GM19438 (cell line): Measurements from ENCODE around the gene TMEM123.
A peak's percentile ranks its signal among the peaks of the same experiment; 100 is the strongest.

Experiments used
- ATAC-seq: cut with Tn5 transposase; IDR thresholded peaks from one replicate; pipeline ENCODE4 v1.9.1; 2021; ENCODE audit warnings: low read depth; ENCODE audit not compliant: unreplicated experiment

TMEM123 gene

DNA sequence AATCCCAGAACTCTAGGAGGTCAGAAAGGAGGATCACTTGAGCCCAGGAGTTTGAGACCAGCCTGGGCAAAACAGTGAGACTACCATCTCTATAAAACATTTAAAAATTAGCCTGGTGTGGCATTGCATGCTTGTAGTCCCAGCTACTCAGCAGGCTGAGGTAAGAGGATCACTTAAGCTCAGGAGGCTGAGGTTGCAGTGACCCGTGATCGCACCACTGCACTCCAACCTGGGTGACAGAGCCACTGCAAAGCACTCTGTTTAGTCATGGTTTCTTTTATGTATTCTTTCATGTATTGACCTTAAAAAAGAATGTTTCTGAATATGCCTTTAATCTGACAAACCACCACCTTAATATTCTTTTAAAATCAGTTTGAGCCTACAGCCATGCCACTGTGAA is 53.4 kb downstream of the TMEM123 start:
- no peak for ATAC-seq

DNA sequence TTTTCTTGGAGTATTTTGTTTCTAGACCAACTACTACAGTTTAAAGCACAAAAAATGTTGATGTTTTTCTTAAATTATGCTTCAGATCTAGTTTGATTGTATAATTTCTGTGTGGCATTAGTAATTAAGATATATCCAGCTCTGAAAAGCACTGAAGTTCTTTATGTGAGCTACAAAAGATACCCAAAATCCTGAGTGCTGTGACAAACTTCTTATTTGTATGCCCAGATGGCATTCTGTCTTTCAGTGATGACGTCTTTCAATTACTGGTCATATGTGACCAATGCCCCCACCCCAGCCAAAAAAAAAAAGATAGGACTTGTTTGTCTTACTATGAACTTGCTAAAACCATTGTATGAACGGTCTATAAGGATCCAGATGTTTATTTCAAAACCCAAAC is 54.3 kb downstream of the TMEM123 start:
- ATAC-seq: no peak

DNA sequence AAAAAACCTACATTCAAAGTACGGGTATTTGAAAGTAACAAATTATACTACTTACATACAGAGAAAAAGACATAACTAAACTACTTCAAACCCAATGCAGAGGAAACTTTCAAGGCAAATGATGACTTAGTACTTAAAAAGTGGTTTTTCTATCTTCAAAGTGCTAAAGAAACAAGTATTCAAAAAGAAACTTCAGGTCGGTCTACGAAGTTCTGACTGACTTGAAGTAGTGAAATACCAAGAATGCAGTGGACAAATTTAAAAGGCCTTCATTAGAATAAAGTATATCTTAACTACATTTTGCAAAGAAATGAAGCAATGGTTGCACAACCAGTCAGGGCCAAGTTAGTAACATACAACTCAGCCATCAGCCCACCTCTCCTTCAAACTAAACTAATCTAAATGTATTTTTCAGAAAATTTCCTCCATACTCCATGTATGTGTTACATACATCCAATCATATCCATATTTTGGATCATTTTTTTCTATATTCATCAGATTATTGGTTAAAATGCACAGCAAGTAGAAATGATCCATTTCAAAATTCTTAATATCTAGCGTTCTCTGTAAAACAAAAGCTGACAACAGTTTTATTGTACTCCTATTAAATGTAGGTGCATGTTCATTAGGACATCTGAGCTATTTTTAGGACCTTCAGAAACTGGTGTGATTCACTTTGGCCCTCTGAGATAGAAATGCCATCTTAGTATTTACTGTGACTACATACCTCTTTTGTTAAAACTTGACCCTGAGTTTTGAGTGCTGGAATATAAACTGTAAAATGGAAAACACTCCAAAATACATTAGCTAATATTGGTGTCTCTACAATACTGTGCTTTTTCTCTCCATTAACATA is 55.6 kb downstream of the TMEM123 start:
- no peak for ATAC-seq

DNA sequence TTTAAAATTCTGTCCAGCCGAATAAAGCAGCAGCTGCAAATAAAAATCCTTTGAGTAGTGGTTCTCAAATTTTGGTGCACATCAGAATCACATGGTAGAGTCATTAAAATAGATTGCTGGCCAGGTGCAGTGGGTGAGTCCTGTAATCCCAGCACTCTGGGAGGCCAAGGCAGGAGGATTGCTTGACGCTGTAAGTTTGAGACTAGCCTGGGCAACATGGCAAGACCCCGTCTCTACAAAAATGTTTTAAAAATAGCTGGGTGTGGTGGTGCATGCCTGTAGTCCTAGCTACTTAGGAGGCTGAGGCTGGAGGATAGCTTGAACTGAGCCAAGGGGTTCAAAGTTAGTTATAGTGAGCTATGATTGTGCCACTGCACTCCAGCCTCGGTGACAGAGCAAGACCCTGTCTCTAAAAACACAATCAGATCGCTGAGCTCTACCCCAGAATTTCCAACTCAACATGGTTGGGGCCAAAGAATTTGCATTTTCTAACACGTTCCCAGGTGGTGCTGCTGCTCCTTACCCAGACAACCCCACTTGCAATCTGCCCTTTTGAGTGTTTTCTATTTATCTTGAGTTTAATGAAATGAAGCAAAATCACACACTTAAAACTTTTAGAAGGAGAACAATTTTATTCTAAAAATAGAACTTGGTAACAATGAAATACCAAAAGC is 56.7 kb downstream of the TMEM123 start:
- no peak for ATAC-seq

DNA sequence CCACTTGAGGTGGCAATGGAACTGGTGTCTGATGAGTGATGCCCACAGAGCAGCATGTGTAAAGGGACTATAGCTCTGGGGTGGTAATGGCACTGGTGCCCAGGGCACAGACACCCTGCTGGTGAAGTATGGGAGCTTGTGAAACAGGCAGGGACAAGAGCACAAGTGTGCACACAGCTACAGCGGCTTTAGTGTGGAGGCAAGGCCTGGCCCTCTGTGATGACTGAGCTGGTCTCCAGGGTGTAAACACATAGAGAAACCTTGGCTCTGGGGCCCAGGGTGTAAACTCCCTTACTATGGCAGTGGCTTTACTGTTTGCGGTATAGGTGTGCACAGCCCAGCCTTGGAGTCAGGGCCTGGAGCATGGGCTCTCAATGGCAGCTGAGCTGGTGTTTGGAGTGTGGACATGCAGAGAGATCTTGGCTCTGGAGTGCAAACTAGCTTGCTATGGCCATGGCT is 59.3 kb downstream of the TMEM123 start:
- ATAC-seq: no peak

DNA sequence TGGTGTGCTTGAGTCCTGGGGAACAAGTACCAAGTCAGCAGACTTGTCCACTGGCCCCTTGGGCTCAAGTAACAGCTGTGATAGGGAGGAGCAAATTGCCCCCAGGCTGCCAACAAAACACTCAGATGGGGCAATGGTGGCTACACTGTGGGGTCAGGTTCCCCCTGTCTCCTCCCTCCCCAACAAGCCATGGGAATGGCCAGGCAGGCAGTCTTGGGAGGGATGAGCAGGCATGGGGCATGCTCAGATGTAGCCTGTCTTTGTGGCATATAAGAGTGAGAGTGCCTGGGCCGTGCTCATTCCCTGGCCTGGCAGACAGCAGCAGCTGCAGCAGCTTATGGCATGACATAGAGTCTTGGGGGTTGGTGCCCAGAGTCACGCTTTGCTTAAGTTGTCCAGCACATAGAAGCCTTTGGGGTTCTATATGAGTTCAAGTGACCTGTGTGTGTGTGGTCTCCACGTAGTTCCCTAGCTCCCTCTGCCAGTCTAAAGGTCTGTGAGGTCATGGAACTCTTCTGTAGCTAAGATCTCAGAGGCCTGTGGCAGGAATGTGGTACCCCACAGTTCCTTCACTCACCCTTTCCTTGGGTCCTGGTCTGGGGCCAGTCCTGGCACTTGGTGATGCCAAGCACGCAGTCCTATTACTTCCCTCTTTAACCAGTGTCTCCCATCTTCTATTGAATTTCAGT is 60.9 kb downstream of the TMEM123 start:
- no peak for ATAC-seq

DNA sequence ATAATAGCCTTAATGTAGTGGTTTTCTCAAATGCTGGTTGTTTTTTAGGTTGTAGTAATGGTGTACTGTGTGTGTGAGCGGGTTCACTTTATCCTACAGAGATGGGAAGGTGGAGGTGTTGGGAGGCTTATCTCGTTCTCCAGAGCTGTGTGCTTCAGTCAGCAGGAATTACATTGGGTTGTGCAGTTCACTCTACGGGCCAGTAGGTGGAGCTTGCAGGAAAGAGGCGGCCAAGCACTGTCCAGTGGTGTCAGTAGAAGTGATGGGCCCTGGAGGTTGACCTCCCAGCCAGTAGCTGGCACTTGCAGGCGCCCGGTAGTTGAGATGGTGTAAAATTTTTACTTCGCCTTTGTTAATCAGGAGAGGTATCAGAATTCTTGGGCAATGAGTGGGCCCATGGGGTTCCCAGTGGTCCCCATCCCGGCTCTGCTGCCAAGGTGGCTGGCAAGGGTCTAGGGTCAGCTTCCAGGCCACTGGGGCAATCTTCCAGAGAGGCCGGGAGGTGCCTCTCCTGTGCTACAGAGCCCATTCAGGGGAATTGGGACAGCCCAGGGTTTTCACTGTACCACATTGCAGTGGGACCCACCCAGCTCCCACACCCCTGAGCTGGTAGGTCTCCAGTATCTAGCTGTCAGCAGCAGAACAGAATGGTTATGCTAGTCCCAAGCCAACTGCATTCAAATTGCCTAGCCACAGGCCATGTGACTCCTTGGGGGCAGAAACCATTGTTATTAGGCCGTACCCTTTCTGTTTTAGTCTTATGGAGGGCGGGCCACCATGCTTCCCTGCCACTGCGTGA is 61.7 kb downstream of the TMEM123 start:
- ATAC-seq: peak; percentile 72

DNA sequence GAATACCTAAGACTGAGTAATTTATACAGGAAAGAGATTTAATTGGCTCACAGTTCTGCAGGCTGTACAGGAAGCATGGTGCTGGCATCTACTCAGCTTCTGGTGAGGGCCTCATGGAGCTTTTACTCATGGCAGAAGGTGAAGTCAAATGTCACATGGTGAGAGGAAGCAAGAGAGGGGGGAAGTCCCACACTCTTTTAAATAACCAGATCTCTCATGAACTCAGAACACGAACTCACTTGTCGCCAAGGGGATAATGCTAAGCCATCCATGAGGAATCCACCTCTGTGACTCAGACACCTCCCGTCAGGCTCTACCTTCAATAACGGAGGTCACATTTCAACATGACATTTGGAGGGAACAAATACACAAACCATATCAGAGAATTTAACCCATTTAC is 63.3 kb downstream of the TMEM123 start:
- no peak for ATAC-seq

DNA sequence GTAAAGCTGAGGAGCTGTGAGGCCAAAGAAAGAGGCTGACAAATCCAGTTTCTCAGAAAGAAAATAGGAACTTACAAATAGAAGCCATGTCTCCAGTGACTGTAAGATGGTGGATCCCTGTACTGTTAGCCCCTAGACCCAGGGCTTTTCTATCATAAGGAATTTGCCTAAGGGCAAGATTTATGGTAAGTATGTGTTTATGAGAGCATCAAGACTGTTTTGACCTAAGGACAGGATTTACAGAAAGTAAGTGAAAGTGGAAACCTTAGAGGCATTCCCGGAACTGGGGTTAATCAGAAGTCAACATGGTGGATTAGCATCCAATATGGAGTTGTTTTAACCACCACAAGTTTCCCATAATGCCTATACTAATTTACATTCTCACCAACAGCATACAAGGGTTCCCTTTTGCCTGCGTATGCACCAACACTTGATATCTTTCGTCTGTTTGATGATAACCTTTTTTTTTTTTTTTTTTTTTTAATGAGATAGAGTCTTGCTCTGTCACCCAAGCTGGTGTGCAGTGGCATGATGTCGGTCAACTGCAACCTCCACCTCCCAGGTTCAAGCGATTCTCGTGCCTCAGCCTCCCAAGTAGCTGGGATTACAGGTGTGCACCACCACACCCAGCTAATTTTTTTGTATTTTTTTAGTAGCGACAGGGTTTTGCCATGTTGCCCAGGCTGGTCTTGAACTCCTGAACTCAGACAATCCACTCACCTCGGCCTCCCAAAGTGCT is 65.4 kb downstream of the TMEM123 start:
- no peak for ATAC-seq

DNA sequence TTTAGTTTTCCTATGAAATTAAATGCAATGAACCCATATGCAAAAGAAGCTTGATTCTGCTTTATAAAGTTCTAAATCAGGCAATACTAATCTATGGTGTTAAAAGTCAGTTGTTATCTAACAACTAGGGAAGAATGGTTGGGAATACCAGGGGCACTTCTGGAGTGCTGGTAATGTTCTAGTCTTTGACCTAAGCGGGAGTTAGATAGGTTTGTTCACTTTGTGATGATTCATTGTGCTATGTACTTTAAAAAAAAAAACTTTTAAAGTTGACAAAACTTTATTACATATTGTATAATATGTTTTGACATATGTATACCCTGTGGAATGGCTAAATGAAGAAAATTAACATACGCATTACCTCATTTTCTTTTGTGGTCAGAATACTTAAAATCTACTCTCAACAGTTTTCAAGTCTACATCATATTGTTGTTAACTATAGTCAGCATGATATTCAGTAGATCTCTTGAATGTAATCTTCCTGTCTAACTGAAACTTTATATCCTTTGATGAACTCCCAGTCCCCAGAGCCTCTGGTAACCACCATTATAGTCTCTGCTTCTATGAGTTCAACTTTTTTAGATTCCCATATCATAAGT is 66.3 kb downstream of the TMEM123 start:
- ATAC-seq: no peak

DNA sequence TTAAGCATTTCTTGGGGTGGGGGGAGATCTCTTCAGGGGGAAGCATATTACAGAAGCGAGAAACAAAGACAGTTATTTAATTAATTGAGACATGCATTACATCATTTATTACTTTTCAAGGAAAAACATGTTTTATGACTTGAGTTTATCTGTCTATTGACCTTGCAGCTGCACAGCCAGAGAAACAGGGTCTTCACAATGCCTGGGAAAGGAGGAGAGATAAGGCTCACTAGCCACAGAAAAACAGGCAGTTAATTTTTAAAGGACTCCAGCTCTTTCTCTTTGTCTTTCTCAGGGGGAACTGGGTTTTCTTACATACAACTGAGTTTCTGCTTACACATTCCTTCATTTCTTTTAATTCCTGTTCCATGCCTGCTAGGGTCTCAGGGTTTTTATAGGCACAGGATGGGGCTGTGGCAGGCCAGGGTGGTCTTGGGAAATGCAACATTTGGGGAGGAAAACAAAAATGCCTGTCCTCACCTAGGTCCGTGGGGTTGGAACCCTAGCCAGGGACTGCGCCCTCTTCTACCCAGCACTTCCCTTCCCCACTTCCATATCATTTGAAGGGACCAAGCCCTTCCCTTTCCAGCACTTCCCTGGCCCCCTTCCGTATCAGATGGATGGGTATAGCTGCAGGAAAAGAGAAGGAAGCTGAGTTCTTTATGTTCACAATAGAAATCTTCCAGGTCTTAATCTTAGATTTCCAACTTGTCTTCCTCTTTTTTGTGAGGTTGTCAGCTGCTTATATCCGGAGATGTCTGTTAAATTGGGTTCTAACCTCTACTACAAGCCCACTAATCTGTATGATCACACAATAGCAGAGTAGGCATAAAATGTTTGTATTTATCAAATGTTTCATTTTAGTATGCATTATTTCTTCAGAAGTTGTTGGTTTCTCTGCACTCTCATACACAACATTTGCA is 67.2 kb downstream of the TMEM123 start:
- no peak for ATAC-seq

DNA sequence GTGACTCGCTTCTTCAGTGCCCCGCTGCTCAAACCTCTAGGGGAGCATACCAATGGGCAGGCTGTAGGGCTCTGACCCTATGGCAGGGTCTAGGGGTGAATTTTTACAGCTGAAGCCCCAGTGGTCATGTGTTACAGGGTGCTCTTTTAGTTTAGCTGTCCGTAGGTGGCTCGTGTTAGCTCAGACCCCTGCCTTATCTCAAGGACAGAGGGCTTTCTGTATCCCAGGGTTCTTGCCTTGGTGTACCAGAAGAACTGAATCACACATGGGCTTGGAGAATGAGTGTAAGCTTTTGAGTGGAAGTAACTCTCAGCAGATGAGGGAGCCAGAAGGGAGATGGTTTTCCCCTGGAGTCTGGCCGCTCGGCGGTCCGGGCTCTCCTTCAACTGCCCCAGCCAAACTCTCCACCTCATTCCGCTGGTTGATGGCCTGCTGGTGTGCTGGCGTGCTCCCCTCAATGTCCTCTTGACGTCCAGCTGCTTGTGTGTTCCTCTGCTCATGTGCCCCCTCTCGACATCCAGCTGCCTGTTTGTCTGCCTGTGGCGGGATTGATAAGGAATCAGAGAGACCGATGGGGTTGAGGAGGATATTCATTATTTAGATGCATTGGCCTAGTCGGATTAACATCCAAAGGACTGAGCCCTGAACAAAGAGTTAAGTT is 68.0 kb downstream of the TMEM123 start:
- ATAC-seq: no peak

DNA sequence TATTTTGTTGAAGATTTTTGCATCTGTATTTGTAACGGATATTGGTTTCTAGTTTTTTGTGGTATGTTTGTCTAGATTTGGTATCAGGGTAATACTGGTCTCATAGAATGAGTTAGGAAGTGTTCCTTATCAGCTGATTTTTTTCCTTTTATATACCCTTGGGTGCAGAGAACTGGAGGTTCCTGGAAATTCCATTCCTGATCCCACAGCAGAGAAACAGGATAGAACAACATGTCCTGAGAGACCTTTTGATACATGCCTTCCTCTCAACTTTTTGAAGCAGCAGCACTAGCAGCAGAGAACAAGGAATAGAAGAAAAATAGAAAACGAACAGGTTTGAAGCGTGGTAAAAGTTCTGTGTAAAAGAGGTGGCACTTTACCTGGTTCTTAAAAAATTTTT is 68.7 kb downstream of the TMEM123 start:
- no peak for ATAC-seq

DNA sequence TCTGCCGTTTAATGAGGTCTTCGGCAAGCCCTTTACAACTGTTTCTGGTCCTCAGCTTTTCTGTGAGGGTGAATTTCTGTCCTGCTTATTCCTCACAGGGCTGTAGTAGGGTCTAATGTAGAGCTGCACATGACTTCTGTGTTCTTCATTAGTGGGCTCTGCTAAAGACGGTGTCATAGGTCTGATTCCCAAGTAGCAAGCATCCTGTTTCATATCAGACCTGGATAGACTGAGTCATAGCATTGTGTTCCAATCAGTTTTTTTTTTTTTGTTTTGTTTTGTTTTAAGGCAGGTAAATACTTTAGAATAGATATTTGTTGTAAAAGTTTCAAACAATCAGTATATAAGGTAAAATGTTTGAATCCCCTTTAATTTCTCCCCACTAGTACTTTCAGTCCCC is 70.2 kb downstream of the TMEM123 start:
- ATAC-seq: no peak

DNA sequence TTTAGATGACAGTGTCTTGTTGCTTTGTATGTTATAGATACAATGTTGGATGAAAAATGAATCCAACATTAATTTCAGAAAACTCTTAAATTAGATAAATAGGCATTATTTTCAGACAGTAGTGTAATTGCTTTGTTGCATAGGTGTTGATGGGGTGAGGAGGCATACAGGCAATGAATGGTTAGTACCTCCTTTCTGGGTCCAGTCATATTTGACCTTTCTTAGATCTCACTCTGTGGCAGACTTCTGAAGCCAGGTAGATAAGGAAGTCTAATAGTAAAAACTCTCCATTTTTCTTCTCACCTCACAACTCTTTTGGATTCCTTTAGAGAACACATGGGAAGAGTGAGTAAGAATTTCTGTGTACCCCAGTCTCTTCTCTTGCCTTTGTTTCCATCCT is 73.7 kb downstream of the TMEM123 start:
- ATAC-seq: no peak

DNA sequence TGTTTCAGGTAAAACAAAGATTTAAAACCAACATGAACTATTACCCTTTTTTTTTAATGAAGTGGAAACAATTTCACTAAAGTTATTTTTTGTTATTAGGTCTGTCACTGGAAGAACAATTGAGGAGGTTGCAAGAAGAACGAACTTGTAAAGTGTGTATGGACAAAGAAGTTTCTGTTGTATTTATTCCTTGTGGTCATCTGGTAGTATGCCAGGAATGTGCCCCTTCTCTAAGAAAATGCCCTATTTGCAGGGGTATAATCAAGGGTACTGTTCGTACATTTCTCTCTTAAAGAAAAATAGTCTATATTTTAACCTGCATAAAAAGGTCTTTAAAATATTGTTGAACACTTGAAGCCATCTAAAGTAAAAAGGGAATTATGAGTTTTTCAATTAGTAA is 74.7 kb downstream of the TMEM123 start:
- no peak for ATAC-seq

DNA sequence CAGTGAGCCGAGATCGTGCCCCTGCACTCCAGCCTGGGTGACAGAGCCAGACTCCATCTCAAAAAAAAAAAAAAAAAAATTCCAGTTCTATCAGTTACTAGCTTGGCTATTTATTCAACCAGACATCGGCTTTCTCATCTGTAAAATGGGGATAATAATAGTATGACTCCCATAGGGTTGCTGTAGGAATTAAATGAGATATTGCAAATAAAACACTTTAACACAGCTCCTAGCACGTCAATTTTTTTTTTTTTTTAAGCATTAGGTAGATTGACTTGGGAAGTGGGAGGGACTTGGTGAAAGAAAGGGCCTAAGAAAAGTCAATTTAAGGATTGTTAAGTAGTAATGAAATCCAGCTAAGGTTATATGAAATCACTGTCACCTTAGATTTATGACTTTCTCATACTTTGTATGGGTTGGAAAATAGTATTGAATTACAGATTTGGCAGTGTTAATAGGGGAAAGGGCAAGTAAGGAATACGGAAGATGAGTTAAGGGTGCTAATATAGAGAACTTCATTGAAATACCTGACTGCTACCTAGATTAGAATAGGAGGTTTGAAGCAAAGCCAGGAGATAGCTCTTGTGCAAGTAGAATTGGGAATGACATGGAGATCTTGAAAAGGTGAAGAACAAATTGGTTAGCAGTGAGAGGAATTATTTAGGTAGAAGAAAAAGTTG is 76.7 kb downstream of the TMEM123 start:
- no peak for ATAC-seq
